ENCODE data around the gene BTN1A1.
"Not testable (repeated sequence)": the region's sequence is repeated elsewhere in the genome, so short reads cannot be mapped to it uniquely, and the experiment has no call there.

The BTN1A1 gene

GRCh38 chr6:26477426-26477825 is 22.7 kb upstream of the BTN1A1 start:
- DNase-seq: no peak

GRCh38 chr6:26478100-26478984 is 21.8 kb upstream of the BTN1A1 start:
- DNase-seq: no peak

GRCh38 chr6:26478985-26479278 is 21.2 kb upstream of the BTN1A1 start:
- DNase-seq: no peak

- no peak for DNase-seq
These were observed 17.8 kb upstream of the BTN1A1 start for GRCh38 chr6:26482338-26482737.

- DNase-seq: no peak
These were observed 16.4 kb upstream of the BTN1A1 start for GRCh38 chr6:26483727-26484126.

GRCh38 chr6:26484161-26484560 is 15.9 kb upstream of the BTN1A1 start:
- DNase-seq: no peak

- DNase-seq: no peak
These were observed 14.9 kb upstream of the BTN1A1 start for GRCh38 chr6:26485112-26485780.

- no peak for DNase-seq
These were observed 13.7 kb upstream of the BTN1A1 start for GRCh38 chr6:26486358-26486757.

GRCh38 chr6:26487466-26487865 is 12.6 kb upstream of the BTN1A1 start:
- no peak for DNase-seq

GRCh38 chr6:26489996-26490964 is 9.8 kb upstream of the BTN1A1 start:
- DNase-seq: no peak

- no peak for DNase-seq
These were observed 8.5 kb upstream of the BTN1A1 start for GRCh38 chr6:26491604-26492003.

GRCh38 chr6:26493258-26493657 is 6.8 kb upstream of the BTN1A1 start:
- DNase-seq: no peak

GRCh38 chr6:26494117-26494516 is 6.0 kb upstream of the BTN1A1 start:
- DNase-seq: no peak

GRCh38 chr6:26495281-26495680 is 4.8 kb upstream of the BTN1A1 start:
- DNase-seq: no peak

- DNase-seq: no peak
These were observed 2.5 kb upstream of the BTN1A1 start for GRCh38 chr6:26497610-26498009.

- no peak for DNase-seq
These were observed 1.4 kb downstream of the BTN1A1 start for GRCh38 chr6:26501482-26501986.

- DNase-seq: no peak
These were observed 2.1 kb downstream of the BTN1A1 start for GRCh38 chr6:26502165-26502564.

GRCh38 chr6:26502626-26503025 is 2.5 kb downstream of the BTN1A1 start:
- DNase-seq: no peak

- DNase-seq: no peak
These were observed 7.6 kb downstream of the BTN1A1 start for GRCh38 chr6:26507658-26508057.

- not testable (repeated sequence) for DNase-seq
These were observed 10.9 kb downstream of the BTN1A1 start for GRCh38 chr6:26511033-26511432.

- no peak for DNase-seq
These were observed 14.9 kb downstream of the BTN1A1 start for GRCh38 chr6:26514984-26515383.

- DNase-seq: no peak
These were observed 16.7 kb downstream of the BTN1A1 start for GRCh38 chr6:26516481-26517427.
